ENCODE data around the gene INPP1.
"Not testable (repeated sequence)": the region's sequence is repeated elsewhere in the genome, so short reads cannot be mapped to it uniquely, and the experiment has no call there.

INPP1 gene

GRCh38 chr2:190311893-190312634 lies 31.3 kb upstream of the INPP1 start:
- TF ChIP-seq CTCF (IDR thresholded peaks at IDR 0.05; ENCODE audit: control insufficient read depth, extremely low read depth, insufficient read depth): no peak
- no peak for DNase-seq (ENCODE audit: low read depth)
- H3K4me3 ChIP-seq (ENCODE audit: low read depth, low read length): no peak overlapping the region

DNA sequence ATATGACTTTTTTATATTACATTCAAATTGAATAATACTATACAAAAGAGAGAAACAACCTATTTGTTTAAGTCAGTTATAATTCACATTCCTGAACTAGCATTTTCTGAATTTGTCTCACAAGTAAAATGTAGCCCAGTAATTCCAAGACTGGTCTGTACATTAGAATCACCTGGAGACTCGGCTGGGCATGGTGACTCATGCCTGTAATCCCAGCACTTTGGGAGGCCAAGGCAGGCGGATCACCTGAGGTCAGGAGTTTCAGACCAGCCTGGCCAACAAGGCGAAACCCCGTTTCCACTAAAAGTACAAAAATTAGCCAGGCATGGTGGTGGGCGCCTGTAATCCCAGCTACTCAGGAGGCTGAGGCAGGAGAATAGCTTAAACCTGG lies 30.8 kb upstream of the INPP1 start:
- DNase-seq (ENCODE audit: low read depth); H3K4me3 ChIP-seq (ENCODE audit: low read depth, low read length): not testable (repeated sequence)

DNA sequence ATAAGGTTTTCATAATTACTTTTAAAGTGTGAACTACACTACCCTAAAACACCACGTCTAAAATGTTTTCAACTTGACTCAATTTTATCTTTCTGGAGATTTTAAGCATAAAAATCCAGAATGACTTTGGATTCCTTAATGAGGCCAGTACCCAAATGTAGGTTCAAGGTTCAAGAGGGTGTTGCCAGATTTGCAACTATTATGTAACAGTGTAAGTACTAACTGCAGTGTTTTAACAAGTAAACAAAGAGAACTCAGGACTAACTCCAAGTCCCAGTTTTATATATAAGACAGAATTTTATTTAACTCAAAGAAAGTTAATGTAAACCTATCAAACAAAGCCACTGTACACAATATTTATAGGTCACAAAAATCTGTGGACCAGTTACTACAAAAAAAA lies 29.5 kb upstream of the INPP1 start:
- no peak for DNase-seq (ENCODE audit: low read depth)
- TF ChIP-seq CTCF (IDR thresholded peaks at IDR 0.05; ENCODE audit: control insufficient read depth, extremely low read depth, insufficient read depth): no peak
- H3K4me3 ChIP-seq (ENCODE audit: low read depth, low read length): no peak overlapping the region

GRCh38 chr2:190315273-190315672 lies 28.1 kb upstream of the INPP1 start:
- DNase-seq (ENCODE audit: low read depth): no peak
- H3K4me3 ChIP-seq (ENCODE audit: low read depth, low read length): no peak overlapping the region

GRCh38 chr2:190318514-190318913 lies 24.9 kb upstream of the INPP1 start:
- peak overlapping the region; percentile 84 for H3K4me3 ChIP-seq (ENCODE audit: low read depth, low read length)
- TF ChIP-seq CTCF (IDR thresholded peaks at IDR 0.05; ENCODE audit: control insufficient read depth, extremely low read depth, insufficient read depth): no peak
- peak; percentile 19 for DNase-seq (ENCODE audit: low read depth)

More at GRCh38 chr2:190315273-190315672, 28.1 kb upstream of the INPP1 start:
- no peak for TF ChIP-seq CTCF (IDR thresholded peaks at IDR 0.05; ENCODE audit: control insufficient read depth, extremely low read depth, insufficient read depth)

- no peak for TF ChIP-seq CTCF (IDR thresholded peaks at IDR 0.05; ENCODE audit: control insufficient read depth, extremely low read depth, insufficient read depth)
- peak overlapping the region; percentile 84 for H3K4me3 ChIP-seq (ENCODE audit: low read depth, low read length)
- DNase-seq (ENCODE audit: low read depth): no peak
These were observed 24.3 kb upstream of the INPP1 start for GRCh38 chr2:190318931-190319554.

GRCh38 chr2:190319555-190320498 lies 23.6 kb upstream of the INPP1 start, which contains the start of gene HIBCH:
HIBCH (minus strand) TSS chr2:190319826; CDS start chr2:190319750, 76 bp downstream.
- DNase-seq (ENCODE audit: low read depth): peak; percentile 97
- peak within 1 kb of the TSS; percentile 84 for H3K4me3 ChIP-seq (ENCODE audit: low read depth, low read length)
- peak; percentile 89 for TF ChIP-seq CTCF (IDR thresholded peaks at IDR 0.05; ENCODE audit: control insufficient read depth, extremely low read depth, insufficient read depth)

Measured in LNCaP clone FGC (cell line).